ENCODE measurements around the gene CCDC92B. TPM values are rescaled to one million over a fixed set of nuclear protein-coding genes. Genes with fewer than 3 reads are reported as not detected.

Gene CCDC92B
- total and polyA plus RNA-seq, 2 of the 13 experiments (the other 11 are each of a cell fraction or from before 2014, with no cell fraction given): not detected

- TF ChIP-seq KLF11 (CRISPR knock-in tag; IDR thresholded peaks at IDR 0.05) (peak; percentile 97), ZBTB8A (CRISPR knock-in tag; IDR thresholded peaks at IDR 0.05; ENCODE audit: borderline replicate concordance, low read depth) (peak; percentile 53; the same call in 1 of the 2 replicates), CEBPZ (IDR thresholded peaks at IDR 0.05; ENCODE audit: low read length) (no peak), ZNF605 (CRISPR knock-in tag; IDR thresholded peaks at IDR 0.05) (peak; percentile 82)
Observed at GRCh38 chr17:2749784-2750181, 331 bp upstream of the CCDC92B start (continued).

GRCh38 chr17:2745317-2746037 lies 4.0 kb downstream of the CCDC92B start:
- H3K36me3 ChIP-seq (replicated peaks in 1 of 2; ENCODE audit: control insufficient read depth in 1 of 2, insufficient read depth in 2 of 2, low read length in 2 of 2): no peaks in the 10 kb centered on the region
- H3K4me2 ChIP-seq (ENCODE audit: low read depth, low read length): no peak overlapping the region
- peaks cover under 1% of the 10 kb centered on the region; the same call in 1 of the 2 replicates for H4K20me1 ChIP-seq (ENCODE audit: insufficient read depth, low read length)
- BruUV-seq (replicated peaks): no TSS peak
- no peak overlapping the region for H3K4me3 ChIP-seq (replicated peaks in 1 of 3; ENCODE audit: insufficient read depth in 1 of 3, low read depth in 2 of 3, low read length in 3 of 3)
- no peak overlapping the region for H2AFZ ChIP-seq (ENCODE audit: low read length)
- H3K79me2 ChIP-seq (ENCODE audit: insufficient read depth, low read length): no peaks in the 10 kb centered on the region
- ATAC-seq (no peak), DNase-seq (ENCODE audit: low spot score) (no peak), FAIRE-seq (no peak)
- POLR2A ChIA-PET: no interaction called here
- CTCF ChIA-PET (ENCODE audit: low intra/inter-chr PET ratio, low total read pairs): no interaction called here
- peaks cover 0 to 42% of the 10 kb centered on the region in 2 experiments; a peak in 4 of 5 replicates for H3K27me3 ChIP-seq (ENCODE audit: control insufficient read depth in 1 of 2, insufficient read depth in 2 of 2, low read length in 2 of 2)
- intact Hi-C loops (cut with micrococcal nuclease; ENCODE audit: unreplicated experiment) (no loop called here), in situ Hi-C loops (cut with HindIII; ENCODE audit: extremely low pct_ligation_motif_present, low pct_unique_long_range_greater_than_20kb) (no loop called here)
- H3K9ac ChIP-seq (ENCODE audit: insufficient read depth, low read depth, low read length): no peak overlapping the region
- no peaks in the 10 kb centered on the region for H3K9me3 ChIP-seq (ENCODE audit: low read length)
- WGBS (ENCODE audit: low lambda C conversion rate): under 1% methylated on average over 9 of the region's 11 CpGs
- H3K27ac ChIP-seq (ENCODE audit: extremely low read length, insufficient read depth, low read length): no peak overlapping the region
- no peaks in the 10 kb centered on the region for H3K4me1 ChIP-seq (ENCODE audit: insufficient read depth, low read length)
- TF ChIP-seq NR2C2 (CRISPR knock-in tag; IDR thresholded peaks at IDR 0.05; ENCODE audit: borderline replicate concordance) (no peak), SMAD3 (CRISPR knock-in tag; IDR thresholded peaks at IDR 0.05) (no peak), ARID5B (CRISPR knock-in tag; IDR thresholded peaks at IDR 0.05) (no peak), KMT2B (CRISPR knock-in tag; IDR thresholded peaks at IDR 0.05) (no peak), SNAPC2 (CRISPR knock-in tag; IDR thresholded peaks at IDR 0.05) (no peak), JUNB (CRISPR knock-in tag; IDR thresholded peaks at IDR 0.05; ENCODE audit: borderline replicate concordance) (no peak), KDM3A (CRISPR knock-in tag; IDR thresholded peaks at IDR 0.05; ENCODE audit: low read depth) (no peak), HNRNPL (IDR thresholded peaks at IDR 0.05; ENCODE audit: low read depth, low read length) (no peak), DR1 (CRISPR knock-in tag; IDR thresholded peaks at IDR 0.05) (no peak), ZNF460 (CRISPR knock-in tag; IDR thresholded peaks at IDR 0.05; ENCODE audit: borderline replicate concordance) (no peak)
